ENCODE measurements around the gene BLVRA.

GRCh38 chr7:43767311-43767710, 8.8 kb downstream of the BLVRA start:
- TF ChIP-seq, protein P1, sequence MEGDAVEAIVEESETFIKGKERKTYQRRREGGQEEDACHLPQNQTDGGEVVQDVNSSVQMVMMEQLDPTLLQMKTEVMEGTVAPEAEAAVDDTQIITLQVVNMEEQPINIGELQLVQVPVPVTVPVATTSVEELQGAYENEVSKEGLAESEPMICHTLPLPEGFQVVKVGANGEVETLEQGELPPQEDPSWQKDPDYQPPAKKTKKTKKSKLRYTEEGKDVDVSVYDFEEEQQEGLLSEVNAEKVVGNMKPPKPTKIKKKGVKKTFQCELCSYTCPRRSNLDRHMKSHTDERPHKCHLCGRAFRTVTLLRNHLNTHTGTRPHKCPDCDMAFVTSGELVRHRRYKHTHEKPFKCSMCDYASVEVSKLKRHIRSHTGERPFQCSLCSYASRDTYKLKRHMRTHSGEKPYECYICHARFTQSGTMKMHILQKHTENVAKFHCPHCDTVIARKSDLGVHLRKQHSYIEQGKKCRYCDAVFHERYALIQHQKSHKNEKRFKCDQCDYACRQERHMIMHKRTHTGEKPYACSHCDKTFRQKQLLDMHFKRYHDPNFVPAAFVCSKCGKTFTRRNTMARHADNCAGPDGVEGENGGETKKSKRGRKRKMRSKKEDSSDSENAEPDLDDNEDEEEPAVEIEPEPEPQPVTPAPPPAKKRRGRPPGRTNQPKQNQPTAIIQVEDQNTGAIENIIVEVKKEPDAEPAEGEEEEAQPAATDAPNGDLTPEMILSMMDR (IDR thresholded peaks at IDR 0.05): no peak
- no peak for TF ChIP-seq EP300 (IDR thresholded peaks at IDR 0.05)
- no peak for TF ChIP-seq POLR2A (IDR thresholded peaks at IDR 0.05)
- no peak for TF ChIP-seq POLR2AphosphoS5 (IDR thresholded peaks at IDR 0.05)

Data from upper lobe of left lung (tissue), 4 donors.